NOMO-1 (cell line): Measurements from ENCODE around the gene C19orf12.

Experiments used
- DNase-seq, 2 experiments: peaks; one replicate each; lab custom pipeline; 2025; ENCODE audit not compliant: unreplicated experiment in 2 of 2; lab: John Stamatoyannopoulos, UW

C19orf12 gene

GRCh38 chr19:29699861-29700260 is 15.2 kb downstream of the C19orf12 start:
- no peak for DNase-seq

GRCh38 chr19:29697523-29698261 is 17.4 kb downstream of the C19orf12 start:
- no peak for DNase-seq

GRCh38 chr19:29696565-29696846 is 18.6 kb downstream of the C19orf12 start:
- DNase-seq = no peak

GRCh38 chr19:29695765-29696564 is 19.1 kb downstream of the C19orf12 start:
- no peak for DNase-seq

GRCh38 chr19:29694669-29695627 is 20.1 kb downstream of the C19orf12 start:
- peak; percentile 49 to 69 for DNase-seq

- DNase-seq = no peak
Observed at GRCh38 chr19:29694161-29694560, 20.9 kb downstream of the C19orf12 start.

- DNase-seq = peak in 1 of 2 experiments; percentile 13
Observed at GRCh38 chr19:29690842-29691241, 24.2 kb downstream of the C19orf12 start.

- DNase-seq = no peak
Observed at GRCh38 chr19:29687897-29688728, 26.9 kb downstream of the C19orf12 start.

- no peak for DNase-seq
Observed at GRCh38 chr19:29687244-29687896, 27.7 kb downstream of the C19orf12 start.

- DNase-seq = no peak
Observed at GRCh38 chr19:29686285-29686805, 28.7 kb downstream of the C19orf12 start.

GRCh38 chr19:29685326-29685725 is 29.7 kb downstream of the C19orf12 start:
- no peak for DNase-seq

- DNase-seq = no peak
Observed at GRCh38 chr19:29683009-29683408, 32.1 kb downstream of the C19orf12 start.

- no peak for DNase-seq
Observed at GRCh38 chr19:29682236-29682895, 32.7 kb downstream of the C19orf12 start.

GRCh38 chr19:29681422-29682235 is 33.4 kb downstream of the C19orf12 start:
- no peak for DNase-seq

GRCh38 chr19:29680937-29681336 is 34.1 kb downstream of the C19orf12 start:
- no peak for DNase-seq

- peak; percentile 21 to 36 for DNase-seq
Observed at GRCh38 chr19:29680447-29680846, 34.6 kb downstream of the C19orf12 start.

GRCh38 chr19:29679598-29680210 is 35.4 kb downstream of the C19orf12 start:
- DNase-seq = no peak
